Activated effector memory CD4-positive, alpha-beta T cell treated with Interleukin-2 at 50 U/mL for 16 hours (primary cell): ENCODE measurements around the gene SPNS2.

Experiments
- DNase-seq: peaks from one replicate; pipeline ENCODE4 v3.0.0-alpha.2; 2020

SPNS2 gene

GRCh38 chr17:4522661-4523060 lies 24.0 kb downstream of the SPNS2 start:
- DNase-seq, result no peak

GRCh38 chr17:4523946-4524345 lies 25.3 kb downstream of the SPNS2 start:
- no peak for DNase-seq

DNA sequence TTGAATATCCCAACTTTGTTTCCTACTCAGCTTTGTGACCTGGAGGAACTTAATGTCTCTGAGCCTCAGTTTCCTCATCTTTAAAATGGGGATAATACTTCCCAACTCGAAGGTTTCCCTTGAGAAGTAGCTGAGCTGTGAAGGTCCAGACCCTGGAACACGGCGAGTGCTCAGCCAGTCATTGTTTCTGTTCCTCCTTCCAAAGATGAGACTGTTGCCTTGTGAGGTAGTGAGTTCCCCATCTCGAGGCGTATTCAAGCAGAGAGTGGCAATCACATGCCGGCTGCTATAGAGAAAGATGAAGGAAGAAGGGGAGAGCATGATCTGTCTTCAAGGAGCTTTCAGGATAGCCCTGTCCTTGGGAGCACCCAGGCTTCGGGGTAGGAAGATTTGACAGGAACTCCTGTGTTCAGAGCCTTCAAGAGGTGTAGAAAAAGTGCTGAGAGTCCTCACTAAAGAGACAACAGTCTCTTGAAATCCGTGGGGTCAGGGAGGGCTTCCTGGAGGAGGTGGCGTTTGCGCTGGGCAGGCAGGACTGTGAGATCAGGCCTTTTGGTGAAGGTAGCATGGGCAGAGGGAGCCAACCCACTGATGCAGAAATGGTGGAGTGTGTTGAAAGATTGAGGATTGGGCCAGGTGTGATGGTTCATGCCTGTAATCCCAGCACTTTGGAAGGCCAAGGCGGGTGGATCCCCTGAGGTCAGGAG lies 27.2 kb downstream of the SPNS2 start:
- DNase-seq, result no peak

DNA sequence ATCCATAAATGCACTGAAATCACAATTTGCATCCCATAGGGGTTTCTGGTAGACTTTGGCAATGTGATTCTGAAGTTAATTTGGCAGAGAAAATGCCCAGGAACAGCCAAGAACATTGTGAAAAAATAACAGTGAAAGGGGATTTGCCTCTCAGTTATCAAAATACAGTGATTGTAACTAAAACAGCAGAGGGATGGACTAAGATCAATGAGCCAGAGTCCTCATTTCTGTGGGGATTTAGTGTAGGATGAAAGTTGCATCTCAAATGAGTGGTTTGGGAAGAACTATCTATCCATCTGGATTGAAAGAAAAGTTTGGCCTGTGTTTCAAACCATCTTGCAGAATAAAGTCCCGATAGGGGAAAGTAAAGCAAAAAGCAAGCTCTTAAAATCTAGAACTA lies 28.5 kb downstream of the SPNS2 start:
- no peak for DNase-seq

DNA sequence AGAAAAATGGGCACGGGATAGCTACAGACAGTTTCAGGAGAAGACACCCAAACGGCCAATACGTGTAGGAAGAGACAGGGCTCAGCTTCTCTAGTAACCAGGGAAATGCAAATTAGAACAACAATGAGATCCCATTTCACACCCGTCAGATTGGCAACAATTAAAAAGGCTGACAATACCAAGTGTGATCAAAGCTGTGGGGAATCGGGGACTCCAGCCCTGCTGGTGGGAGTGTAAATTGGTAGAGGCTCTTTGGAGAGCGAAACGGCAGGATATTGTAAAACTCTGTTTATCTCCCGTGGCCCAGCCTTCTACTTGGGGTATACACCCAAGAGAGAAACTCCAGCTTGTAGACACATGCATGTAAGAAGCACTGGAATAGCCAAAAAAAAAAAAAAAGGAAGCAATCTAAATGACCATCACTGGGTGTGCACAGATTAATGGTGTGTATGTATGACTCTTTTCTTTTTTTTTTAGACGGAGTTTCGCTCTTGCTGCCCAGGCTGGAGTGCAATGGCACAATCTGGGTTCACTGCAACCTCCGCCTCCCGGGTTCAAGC lies 29.0 kb downstream of the SPNS2 start:
- DNase-seq, result no peak

DNA sequence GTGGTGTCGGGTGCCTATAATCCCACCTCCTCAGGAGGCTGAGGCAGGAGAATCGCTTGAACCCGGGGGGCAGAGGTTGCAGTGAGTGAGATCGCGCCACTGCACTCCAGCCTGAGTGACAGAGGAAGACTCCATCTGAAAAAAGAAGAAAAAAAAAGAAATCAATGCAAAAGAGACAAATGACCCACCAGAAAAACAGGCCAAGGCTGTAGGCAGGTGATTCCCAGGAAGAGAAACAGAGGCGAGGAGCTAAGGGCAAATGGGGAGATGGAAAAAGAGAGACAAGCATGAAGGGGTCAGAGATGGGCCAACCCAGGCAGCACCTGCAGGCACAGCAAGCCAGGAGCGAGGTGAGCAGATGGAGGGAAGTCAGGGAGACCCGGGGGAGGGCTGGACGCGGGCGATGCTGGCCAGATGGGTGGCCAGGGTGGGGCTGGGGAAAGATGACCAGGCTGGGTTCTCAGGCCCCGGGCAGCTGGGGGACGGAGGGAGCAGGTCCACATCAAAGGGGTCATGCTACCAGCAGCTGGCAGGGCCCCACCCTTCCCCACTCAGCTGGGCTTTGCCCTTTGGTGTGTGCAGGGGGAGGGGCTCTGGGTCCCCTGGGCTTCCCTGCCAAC lies 31.0 kb downstream of the SPNS2 start:
- no peak for DNase-seq

- no peak for DNase-seq
Measured at GRCh38 chr17:4530799-4531730, 32.4 kb downstream of the SPNS2 start.

GRCh38 chr17:4531988-4532736 lies 33.5 kb downstream of the SPNS2 start:
- no peak for DNase-seq

DNA sequence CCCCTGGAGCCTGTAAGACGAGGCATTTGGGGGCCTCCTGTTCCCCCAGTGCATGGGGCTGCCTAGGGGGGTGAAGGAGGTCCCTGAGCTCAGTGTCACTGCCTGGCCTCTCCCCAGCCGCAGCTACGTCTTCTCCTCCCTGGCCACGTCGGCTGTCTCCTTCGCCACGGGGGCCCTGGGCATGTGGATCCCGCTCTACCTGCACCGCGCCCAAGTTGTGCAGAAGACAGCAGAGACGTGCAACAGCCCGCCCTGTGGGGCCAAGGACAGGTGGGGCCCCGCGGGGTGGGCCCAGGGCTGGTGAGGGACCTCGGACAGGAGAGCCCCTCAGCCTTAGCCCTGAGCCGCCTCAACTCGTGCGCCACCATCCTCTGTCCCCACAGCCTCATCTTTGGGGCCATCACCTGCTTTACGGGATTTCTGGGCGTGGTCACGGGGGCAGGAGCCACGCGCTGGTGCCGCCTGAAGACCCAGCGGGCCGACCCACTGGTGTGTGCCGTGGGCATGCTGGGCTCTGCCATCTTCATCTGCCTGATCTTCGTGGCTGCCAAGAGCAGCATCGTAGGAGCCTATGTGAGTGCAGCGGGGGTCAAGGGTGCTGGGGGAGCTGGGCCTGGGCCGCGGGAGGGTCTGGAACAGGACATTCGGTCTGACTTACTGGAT lies 34.3 kb downstream of the SPNS2 start:
- DNase-seq, result no peak

GRCh38 chr17:4533523-4534504 lies 35.1 kb downstream of the SPNS2 start:
- DNase-seq, result no peak

- DNase-seq, result no peak
Measured at GRCh38 chr17:4534515-4534914, 35.8 kb downstream of the SPNS2 start.

DNA sequence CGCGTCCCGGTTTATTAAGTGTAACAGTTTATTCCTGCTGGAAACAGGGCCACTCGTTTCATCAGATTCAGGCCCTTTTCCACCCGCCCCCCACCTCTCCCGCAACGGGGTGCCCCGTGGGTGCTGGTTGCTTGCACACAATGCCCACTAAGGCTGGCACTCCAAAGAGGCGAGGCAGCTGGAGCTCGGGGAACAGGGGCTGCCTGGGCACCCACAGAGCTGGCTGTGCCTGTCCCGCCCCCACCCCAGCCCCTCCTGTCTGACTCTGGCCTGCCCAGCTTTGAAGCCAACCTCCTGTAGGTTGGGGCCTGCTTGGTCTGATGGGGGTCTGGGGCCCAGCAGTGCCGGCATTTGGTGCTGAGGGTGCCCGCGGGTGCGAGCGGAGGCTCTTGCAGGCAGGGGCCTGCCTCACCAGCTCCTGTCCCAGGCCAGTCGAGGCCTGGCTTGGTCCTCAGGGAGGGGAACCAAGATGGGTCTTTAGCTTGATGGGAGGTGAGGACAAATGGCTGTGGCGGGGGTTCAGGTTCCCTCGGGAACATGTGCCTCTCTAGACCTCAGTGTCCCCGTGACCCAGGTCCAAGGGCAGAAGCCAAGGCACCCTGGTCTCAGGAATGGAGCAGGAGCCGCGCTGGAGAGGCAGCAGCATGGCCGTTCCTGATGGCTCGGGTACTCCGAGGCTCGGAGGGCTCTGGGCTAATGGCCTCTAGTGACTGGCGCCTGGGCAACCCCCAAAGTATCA lies 36.4 kb downstream of the SPNS2 start:
- DNase-seq, result no peak

- no peak for DNase-seq
Measured at GRCh38 chr17:4535667-4536258, 37.1 kb downstream of the SPNS2 start.

- DNase-seq, result no peak
Measured at GRCh38 chr17:4536259-4536741, 37.6 kb downstream of the SPNS2 start.

GRCh38 chr17:4536742-4537411 lies 38.2 kb downstream of the SPNS2 start:
- no peak for DNase-seq

GRCh38 chr17:4537451-4538235 lies 39.0 kb downstream of the SPNS2 start:
- DNase-seq, result no peak

- DNase-seq, result no peak
Measured at GRCh38 chr17:4538236-4539002, 39.7 kb downstream of the SPNS2 start.
